ENCODE measurements around the gene RSPO3. TPM values are rescaled to one million over a fixed set of nuclear protein-coding genes. Genes with fewer than 3 reads are reported as not detected.

The RSPO3 gene
- total and polyA plus RNA-seq, 3 experiments from 2014 or later, result not detected

- no peak overlapping the region for H3K4me3 Mint-ChIP-seq
- POLR2A ChIA-PET, result no interaction called here
- Histone ChIP-seq H3K36me3 (ENCODE audit: insufficient read depth, low read length) (no peaks in the 10 kb centered on the region), H3K27ac (ENCODE audit: low read depth, low read length) (no peak overlapping the region), H3K9me3 (ENCODE audit: low read length) (no peaks in the 10 kb centered on the region), H3K4me1 (ENCODE audit: insufficient read depth, low read length) (no peaks in the 10 kb centered on the region), H3K27me3 (ENCODE audit: insufficient read depth, low read length, poor library complexity, severe bottlenecking) (no peaks in the 10 kb centered on the region), H3K4me3 (ENCODE audit: low read length) (no peak overlapping the region)
- DNase-seq, result no peak
- peaks cover 0 to 24% of the 10 kb centered on the region in 2 donors for H3K27me3 Mint-ChIP-seq
- CTCF ChIA-PET, result no interaction called here
- H3K9me3 Mint-ChIP-seq, result no peaks in the 10 kb centered on the region
- no peaks in the 10 kb centered on the region for H3K36me3 Mint-ChIP-seq
- no peaks in the 10 kb centered on the region for H3K4me1 Mint-ChIP-seq
- no peak overlapping the region for H3K27ac Mint-ChIP-seq
These were observed 82.8 kb downstream of the RSPO3 start for GRCh38 chr6:127201321-127201720.

- Mint-ChIP-seq H3K4me3 (no peak overlapping the region), H3K36me3 (no peaks in the 10 kb centered on the region), H3K9me3 (no peaks in the 10 kb centered on the region), H3K27ac (no peak overlapping the region), H3K27me3 (peaks cover under 1 to 27% of the 10 kb centered on the region in 2 donors), H3K4me1 (no peaks in the 10 kb centered on the region)
- no peaks in the 10 kb centered on the region for H3K4me1 ChIP-seq (ENCODE audit: insufficient read depth, low read length)
- H3K9me3 ChIP-seq (ENCODE audit: low read length), result no peaks in the 10 kb centered on the region
- no peak overlapping the region for H3K4me3 ChIP-seq (ENCODE audit: low read length)
- no peak overlapping the region for H3K27ac ChIP-seq (ENCODE audit: low read depth, low read length)
- CTCF ChIA-PET, result no interaction called here
- no peaks in the 10 kb centered on the region for H3K27me3 ChIP-seq (ENCODE audit: insufficient read depth, low read length, poor library complexity, severe bottlenecking)
- POLR2A ChIA-PET, result no interaction called here
- DNase-seq, result no peak
- no peaks in the 10 kb centered on the region for H3K36me3 ChIP-seq (ENCODE audit: insufficient read depth, low read length)
These were observed 84.2 kb downstream of the RSPO3 start for GRCh38 chr6:127202676-127203075.

- POLR2A ChIA-PET, result no interaction called here
- H3K9me3 Mint-ChIP-seq, result no peaks in the 10 kb centered on the region
- CTCF ChIA-PET, result no interaction called here
These were observed 85.8 kb downstream of the RSPO3 start for GRCh38 chr6:127204281-127204680.

GRCh38 chr6:127205036-127205435 lies 86.6 kb downstream of the RSPO3 start:
- H3K27me3 ChIP-seq (ENCODE audit: insufficient read depth, low read length, poor library complexity, severe bottlenecking), result no peaks in the 10 kb centered on the region
- ChIA-PET POLR2A (no interaction called here), CTCF (no interaction called here)
- H3K9me3 ChIP-seq (ENCODE audit: low read length), result no peaks in the 10 kb centered on the region
- Mint-ChIP-seq H3K4me1 (no peaks in the 10 kb centered on the region), H3K4me3 (no peak overlapping the region), H3K27ac (no peak overlapping the region), H3K27me3 (peaks cover 8 to 42% of the 10 kb centered on the region in 2 donors), H3K9me3 (no peaks in the 10 kb centered on the region), H3K36me3 (no peaks in the 10 kb centered on the region)
- no peaks in the 10 kb centered on the region for H3K4me1 ChIP-seq (ENCODE audit: insufficient read depth, low read length)
- no peak for DNase-seq
- H3K27ac ChIP-seq (ENCODE audit: low read depth, low read length), result no peak overlapping the region
- H3K4me3 ChIP-seq (ENCODE audit: low read length), result no peak overlapping the region
- H3K36me3 ChIP-seq (ENCODE audit: insufficient read depth, low read length), result no peaks in the 10 kb centered on the region

More at GRCh38 chr6:127204281-127204680, 85.8 kb downstream of the RSPO3 start:
- Histone ChIP-seq H3K9me3 (ENCODE audit: low read length) (no peaks in the 10 kb centered on the region), H3K4me1 (ENCODE audit: insufficient read depth, low read length) (no peaks in the 10 kb centered on the region), H3K27ac (ENCODE audit: low read depth, low read length) (no peak overlapping the region), H3K27me3 (ENCODE audit: insufficient read depth, low read length, poor library complexity, severe bottlenecking) (no peaks in the 10 kb centered on the region), H3K36me3 (ENCODE audit: insufficient read depth, low read length) (no peaks in the 10 kb centered on the region), H3K4me3 (ENCODE audit: low read length) (no peak overlapping the region)
- H3K36me3 Mint-ChIP-seq, result no peaks in the 10 kb centered on the region
- H3K4me3 Mint-ChIP-seq, result no peak overlapping the region
- no peak overlapping the region for H3K27ac Mint-ChIP-seq
- peaks cover 8 to 42% of the 10 kb centered on the region in 2 donors for H3K27me3 Mint-ChIP-seq
- no peaks in the 10 kb centered on the region for H3K4me1 Mint-ChIP-seq
- DNase-seq, result no peak

GRCh38 chr6:127206531-127207095 lies 88.1 kb downstream of the RSPO3 start:
- DNase-seq, result no peak
- H3K4me3 Mint-ChIP-seq, result no peak overlapping the region
- Histone ChIP-seq H3K27me3 (ENCODE audit: insufficient read depth, low read length, poor library complexity, severe bottlenecking) (no peaks in the 10 kb centered on the region), H3K9me3 (ENCODE audit: low read length) (no peaks in the 10 kb centered on the region), H3K27ac (ENCODE audit: low read depth, low read length) (no peak overlapping the region), H3K4me1 (ENCODE audit: insufficient read depth, low read length) (no peaks in the 10 kb centered on the region), H3K36me3 (ENCODE audit: insufficient read depth, low read length) (no peaks in the 10 kb centered on the region), H3K4me3 (ENCODE audit: low read length) (no peak overlapping the region)
- H3K36me3 Mint-ChIP-seq, result no peaks in the 10 kb centered on the region
- ChIA-PET POLR2A (no interaction called here), CTCF (no interaction called here)
- no peaks in the 10 kb centered on the region for H3K9me3 Mint-ChIP-seq
- no peaks in the 10 kb centered on the region for H3K4me1 Mint-ChIP-seq
- H3K27ac Mint-ChIP-seq, result no peak overlapping the region
- peaks cover 9 to 45% of the 10 kb centered on the region in 2 donors for H3K27me3 Mint-ChIP-seq

- Mint-ChIP-seq H3K27ac (peak overlapping the region in 1 of 8 donors; percentile 64), H3K4me3 (no peak overlapping the region), H3K36me3 (no peaks in the 10 kb centered on the region), H3K27me3 (peaks cover 11 to 43% of the 10 kb centered on the region in 2 donors), H3K4me1 (no peaks in the 10 kb centered on the region), H3K9me3 (peaks cover 0 to 2% (median 0%) of the 10 kb centered on the region in 5 donors)
- POLR2A ChIA-PET, result no interaction called here
- no peak for DNase-seq
- no peaks in the 10 kb centered on the region for H3K36me3 ChIP-seq (ENCODE audit: insufficient read depth, low read length)
- no peaks in the 10 kb centered on the region for H3K9me3 ChIP-seq (ENCODE audit: low read length)
- CTCF ChIA-PET, result no interaction called here
- H3K27ac ChIP-seq (ENCODE audit: low read depth, low read length), result no peak overlapping the region
- no peak overlapping the region for H3K4me3 ChIP-seq (ENCODE audit: low read length)
- no peaks in the 10 kb centered on the region for H3K4me1 ChIP-seq (ENCODE audit: insufficient read depth, low read length)
- H3K27me3 ChIP-seq (ENCODE audit: insufficient read depth, low read length, poor library complexity, severe bottlenecking), result no peaks in the 10 kb centered on the region
These were observed 89.2 kb downstream of the RSPO3 start for GRCh38 chr6:127207591-127208120.

- Mint-ChIP-seq H3K36me3 (no peaks in the 10 kb centered on the region), H3K27ac (no peak overlapping the region), H3K27me3 (peaks cover 11 to 38% of the 10 kb centered on the region in 2 donors), H3K4me3 (no peak overlapping the region), H3K9me3 (peaks cover 0 to 2% (median 0%) of the 10 kb centered on the region in 5 donors), H3K4me1 (no peaks in the 10 kb centered on the region)
- H3K27me3 ChIP-seq (ENCODE audit: insufficient read depth, low read length, poor library complexity, severe bottlenecking), result no peaks in the 10 kb centered on the region
- H3K36me3 ChIP-seq (ENCODE audit: insufficient read depth, low read length), result no peaks in the 10 kb centered on the region
- no peak overlapping the region for H3K4me3 ChIP-seq (ENCODE audit: low read length)
- H3K4me1 ChIP-seq (ENCODE audit: insufficient read depth, low read length), result no peaks in the 10 kb centered on the region
- H3K27ac ChIP-seq (ENCODE audit: low read depth, low read length), result no peak overlapping the region
- ChIA-PET POLR2A (no interaction called here), CTCF (no interaction called here)
- DNase-seq, result no peak
- H3K9me3 ChIP-seq (ENCODE audit: low read length), result no peaks in the 10 kb centered on the region
These were observed 92.3 kb downstream of the RSPO3 start for GRCh38 chr6:127210725-127211124.

GRCh38 chr6:127212376-127212775 lies 93.9 kb downstream of the RSPO3 start:
- CTCF ChIA-PET, result no interaction called here
- Mint-ChIP-seq H3K27ac (no peak overlapping the region), H3K9me3 (peaks cover 0 to 2% (median 0%) of the 10 kb centered on the region in 5 donors), H3K4me1 (no peaks in the 10 kb centered on the region), H3K4me3 (no peak overlapping the region), H3K27me3 (peaks cover 11 to 37% of the 10 kb centered on the region in 2 donors), H3K36me3 (no peaks in the 10 kb centered on the region)
- Histone ChIP-seq H3K4me1 (ENCODE audit: insufficient read depth, low read length) (no peaks in the 10 kb centered on the region), H3K27ac (ENCODE audit: low read depth, low read length) (no peak overlapping the region), H3K4me3 (ENCODE audit: low read length) (no peak overlapping the region), H3K27me3 (ENCODE audit: insufficient read depth, low read length, poor library complexity, severe bottlenecking) (no peaks in the 10 kb centered on the region), H3K9me3 (ENCODE audit: low read length) (no peaks in the 10 kb centered on the region), H3K36me3 (ENCODE audit: insufficient read depth, low read length) (no peaks in the 10 kb centered on the region)
- POLR2A ChIA-PET, result no interaction called here
- DNase-seq, result no peak

Data from CD8-positive, alpha-beta memory T cell (primary cell).